Stimulated activated naive CD8-positive, alpha-beta T cell treated with anti-CD3 and anti-CD28 coated beads, Interleukin-15, amount 100 ng/mL, for 72 hours (primary cell): Measurements from ENCODE around the gene OVOL2.

Experiments used
- ATAC-seq: fragments of 150-1000 bp; cut with Tn5 transposase; 2 replicates; pipeline ENCODE4 v1.10.0; 2021; ENCODE audit warnings: mild to moderate bottlenecking, moderate library complexity
- DNase-seq, 2 donors: peaks; one replicate each; pipeline ENCODE4 v3.0.0; 2021 to 2022
- H3K27ac Mint-ChIP-seq, 2 donors: one replicate each; pipeline ENCODE4 v1.8.0; 2022; ENCODE audit warnings: mild to moderate bottlenecking in 2 of 2, mixed read lengths in 2 of 2, moderate library complexity in 2 of 2
- H3K27me3 Mint-ChIP-seq: one replicate; pipeline ENCODE4 v1.8.0; 2022; ENCODE audit warnings: mixed read lengths
- H3K4me1 Mint-ChIP-seq: one replicate; pipeline ENCODE4 v1.8.0; 2022; ENCODE audit warnings: mild to moderate bottlenecking, mixed read lengths
- H3K4me3 Mint-ChIP-seq, 2 donors: one replicate each; pipeline ENCODE4 v1.8.0; 2022; ENCODE audit warnings: mild to moderate bottlenecking in 2 of 2, mixed read lengths in 2 of 2, moderate library complexity in 1 of 2
- H3K9me3 Mint-ChIP-seq, 2 donors: one replicate each; pipeline ENCODE4 v1.8.0; 2022; ENCODE audit warnings: mixed read lengths in 2 of 2

Gene OVOL2

DNA sequence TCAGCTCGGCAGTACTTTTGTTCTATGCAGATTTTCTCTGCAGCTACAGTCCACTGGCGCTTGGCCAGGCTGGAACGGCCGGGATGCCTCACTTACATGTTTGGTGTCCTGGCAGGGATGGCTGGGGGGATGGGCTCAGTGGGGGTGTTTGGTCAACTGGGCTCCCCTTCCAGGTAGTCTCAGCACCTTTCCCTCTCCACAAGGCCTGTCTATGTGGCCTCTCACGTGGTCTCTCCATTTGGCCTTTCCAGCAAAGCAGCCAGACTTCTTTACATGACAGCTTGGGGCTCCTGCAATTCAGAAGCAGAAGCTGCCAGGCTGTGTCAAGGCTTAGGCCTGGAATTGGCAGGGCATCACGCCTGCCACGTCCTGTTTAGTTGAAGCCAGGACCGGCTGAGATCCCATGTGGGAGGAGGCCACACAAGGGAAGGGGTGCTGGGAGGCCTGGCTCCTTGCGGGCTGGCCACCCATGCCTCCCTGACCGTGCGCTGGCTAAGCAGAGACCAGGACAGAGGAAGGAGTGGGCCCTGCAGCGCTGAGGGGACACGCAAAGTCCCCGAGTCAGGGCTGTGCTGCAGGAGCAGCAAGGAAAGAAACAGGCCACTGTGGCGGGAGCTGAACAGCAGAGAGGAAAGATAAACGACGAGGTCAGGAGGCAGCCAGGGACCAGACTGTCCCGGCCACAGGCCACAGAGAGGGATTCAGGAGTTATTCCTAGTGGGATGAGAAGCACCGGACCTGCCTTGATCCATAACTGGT, 50.0 kb downstream of the OVOL2 start:
- Mint-ChIP-seq H3K4me3 (no peak overlapping the region), H3K4me1 (no peaks in the 10 kb centered on the region), H3K27me3 (no peaks in the 10 kb centered on the region), H3K9me3 (no peaks in the 10 kb centered on the region), H3K27ac (peak overlapping the region in 1 of 2 donors; percentile 64)
- no peak for DNase-seq
- no peak for ATAC-seq

DNA sequence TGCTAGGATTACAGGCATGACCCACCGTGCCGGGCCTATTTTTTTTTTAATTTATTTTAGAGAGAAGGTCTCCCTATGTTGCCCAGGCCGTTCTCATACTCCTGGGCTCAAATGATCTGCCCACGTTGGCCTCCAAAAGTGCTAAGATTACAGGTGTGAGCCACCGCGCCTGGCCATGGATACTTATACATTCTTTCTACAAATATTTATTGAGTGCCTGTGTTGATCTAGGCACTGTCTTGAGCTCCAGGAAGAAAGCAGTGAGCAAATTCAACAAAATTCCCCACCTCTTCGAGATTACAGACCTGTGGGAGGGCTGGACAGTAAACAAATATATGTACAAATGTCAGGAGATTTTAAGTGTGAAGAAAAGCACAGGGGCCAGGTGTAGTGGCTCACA, 51.0 kb downstream of the OVOL2 start:
- Mint-ChIP-seq H3K27me3 (no peaks in the 10 kb centered on the region), H3K4me3 (no peak overlapping the region), H3K9me3 (no peaks in the 10 kb centered on the region), H3K4me1 (no peaks in the 10 kb centered on the region), H3K27ac (no peak overlapping the region)
- no peak for ATAC-seq
- DNase-seq = no peak

DNA sequence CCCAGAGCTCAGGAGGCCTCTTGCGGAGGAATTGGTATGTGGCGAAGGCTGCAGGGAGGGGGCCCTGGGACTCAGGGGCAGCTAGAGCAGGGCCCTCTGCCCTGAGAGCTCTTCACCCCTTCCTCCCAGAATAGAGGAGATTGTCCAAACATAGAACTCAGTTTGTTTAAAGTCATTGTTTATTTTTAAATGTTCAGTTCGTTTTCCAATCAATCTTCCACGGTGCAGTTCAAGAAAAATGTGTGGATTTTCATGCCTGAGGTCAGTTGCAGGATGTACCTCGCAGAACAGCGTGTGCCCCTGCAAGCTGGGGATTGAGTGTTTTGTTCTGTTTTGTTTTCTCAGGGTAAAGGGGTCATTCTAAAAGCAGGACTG, 51.7 kb downstream of the OVOL2 start:
- H3K27me3 Mint-ChIP-seq = no peaks in the 10 kb centered on the region
- no peaks in the 10 kb centered on the region for H3K4me1 Mint-ChIP-seq
- H3K9me3 Mint-ChIP-seq = no peaks in the 10 kb centered on the region
- H3K4me3 Mint-ChIP-seq = no peak overlapping the region
- DNase-seq (no peak), ATAC-seq (no peak)
- H3K27ac Mint-ChIP-seq = no peak overlapping the region

DNA sequence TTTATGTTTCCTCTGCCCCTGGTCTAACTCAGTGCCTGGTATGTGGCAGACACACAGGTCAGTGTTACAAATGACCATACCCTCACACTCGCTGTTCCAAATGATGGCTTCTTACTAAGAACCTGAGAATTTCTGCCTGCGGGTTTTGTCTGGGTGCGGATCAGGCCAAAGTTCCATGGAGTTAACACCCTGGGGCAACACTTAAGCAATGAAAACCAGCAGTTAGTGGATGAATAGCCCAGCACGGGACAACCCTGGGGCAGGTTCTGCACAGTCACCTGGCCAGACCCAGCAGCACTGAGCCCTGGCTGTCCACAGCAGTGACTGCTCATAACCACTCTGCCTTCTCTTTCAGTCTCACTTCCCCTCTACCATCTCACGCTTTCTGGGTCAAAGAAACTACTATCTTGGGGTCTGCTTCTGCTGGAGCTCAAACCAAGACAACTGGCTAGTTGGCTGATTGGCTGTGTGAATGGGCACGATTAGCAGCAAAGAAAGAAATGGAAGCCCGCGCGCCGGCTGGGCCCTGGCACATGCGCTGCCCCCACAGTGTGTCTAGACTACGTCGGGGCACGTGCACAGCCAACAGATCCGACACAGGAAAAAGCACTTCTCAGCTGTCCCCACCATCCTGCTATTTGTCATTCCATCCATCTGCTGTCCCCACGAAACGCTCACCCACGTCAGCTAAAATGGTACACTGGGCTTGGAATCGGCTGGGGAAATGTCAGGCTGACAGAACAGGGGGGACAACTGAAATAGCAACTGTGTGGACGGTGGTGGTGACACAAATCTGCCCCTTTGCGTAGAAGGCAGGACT, 52.3 kb downstream of the OVOL2 start:
- H3K27ac Mint-ChIP-seq = peak overlapping the region in 1 of 2 donors; percentile 56

DNA sequence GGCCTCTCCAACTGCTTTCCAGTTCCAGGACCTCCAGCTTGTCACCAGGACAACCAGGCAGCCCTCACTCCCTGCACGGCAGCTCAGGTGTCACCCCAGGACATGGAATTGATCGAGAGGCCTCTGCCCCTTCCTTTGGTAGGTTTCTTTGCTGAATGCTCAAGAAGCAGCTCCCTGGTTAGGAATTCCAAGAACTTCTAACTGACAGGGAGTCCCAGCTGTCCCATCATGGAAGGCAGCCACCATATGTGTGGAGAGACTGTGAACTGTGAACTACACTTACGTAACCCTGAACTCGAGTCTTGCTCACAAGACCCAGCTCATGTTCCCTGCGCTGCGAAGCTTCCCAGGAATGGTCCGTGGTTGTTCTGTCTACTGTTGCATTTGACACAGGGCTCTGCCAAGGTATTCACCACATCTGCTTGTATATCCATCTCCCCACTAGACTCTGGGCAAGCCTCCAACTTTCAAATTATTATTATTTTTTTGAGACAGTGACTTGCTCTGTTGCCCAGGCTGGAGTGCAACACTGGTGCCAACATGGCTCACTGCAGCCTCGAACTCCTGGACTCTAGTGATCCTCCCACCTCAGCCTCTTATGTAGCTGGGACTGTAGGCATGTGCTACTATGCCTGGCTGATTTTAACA, 53.2 kb downstream of the OVOL2 start:
- H3K27me3 Mint-ChIP-seq = no peaks in the 10 kb centered on the region
- H3K27ac Mint-ChIP-seq = peak overlapping the region in 1 of 2 donors; percentile 56
- DNase-seq (no peak), ATAC-seq (no peak)
- H3K9me3 Mint-ChIP-seq = no peaks in the 10 kb centered on the region
- no peaks in the 10 kb centered on the region for H3K4me1 Mint-ChIP-seq
- H3K4me3 Mint-ChIP-seq = no peak overlapping the region

More for the DNA sequence above, 52.3 kb downstream of the OVOL2 start:
- no peaks in the 10 kb centered on the region for H3K4me1 Mint-ChIP-seq
- ATAC-seq = no peak
- H3K9me3 Mint-ChIP-seq = no peaks in the 10 kb centered on the region
- H3K27me3 Mint-ChIP-seq = no peaks in the 10 kb centered on the region
- no peak for DNase-seq
- H3K4me3 Mint-ChIP-seq = no peak overlapping the region

DNA sequence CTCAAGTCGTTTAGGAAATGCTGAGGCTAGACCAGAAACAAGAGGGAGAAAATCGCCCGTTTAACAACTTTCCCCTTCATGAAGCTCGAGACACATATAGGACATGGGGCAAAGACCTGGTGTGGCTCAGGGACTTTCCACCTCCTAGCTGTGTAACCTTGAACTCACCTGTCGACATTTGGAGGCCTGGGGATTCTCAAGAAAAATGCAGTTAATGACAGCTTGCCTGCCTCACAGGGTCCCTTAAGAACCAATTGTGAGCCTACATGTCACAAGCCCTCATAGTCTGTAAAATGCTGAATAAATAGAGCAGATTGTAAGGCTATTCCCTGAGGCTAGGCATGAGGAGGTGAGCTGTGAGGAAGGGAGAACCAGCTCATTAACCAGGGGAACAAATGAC, 53.8 kb downstream of the OVOL2 start:
- ATAC-seq (no peak), DNase-seq (no peak)
- Mint-ChIP-seq H3K27ac (peak overlapping the region in 1 of 2 donors; percentile 72), H3K4me1 (no peaks in the 10 kb centered on the region), H3K4me3 (no peak overlapping the region), H3K9me3 (no peaks in the 10 kb centered on the region), H3K27me3 (peaks cover under 1% of the 10 kb centered on the region)

DNA sequence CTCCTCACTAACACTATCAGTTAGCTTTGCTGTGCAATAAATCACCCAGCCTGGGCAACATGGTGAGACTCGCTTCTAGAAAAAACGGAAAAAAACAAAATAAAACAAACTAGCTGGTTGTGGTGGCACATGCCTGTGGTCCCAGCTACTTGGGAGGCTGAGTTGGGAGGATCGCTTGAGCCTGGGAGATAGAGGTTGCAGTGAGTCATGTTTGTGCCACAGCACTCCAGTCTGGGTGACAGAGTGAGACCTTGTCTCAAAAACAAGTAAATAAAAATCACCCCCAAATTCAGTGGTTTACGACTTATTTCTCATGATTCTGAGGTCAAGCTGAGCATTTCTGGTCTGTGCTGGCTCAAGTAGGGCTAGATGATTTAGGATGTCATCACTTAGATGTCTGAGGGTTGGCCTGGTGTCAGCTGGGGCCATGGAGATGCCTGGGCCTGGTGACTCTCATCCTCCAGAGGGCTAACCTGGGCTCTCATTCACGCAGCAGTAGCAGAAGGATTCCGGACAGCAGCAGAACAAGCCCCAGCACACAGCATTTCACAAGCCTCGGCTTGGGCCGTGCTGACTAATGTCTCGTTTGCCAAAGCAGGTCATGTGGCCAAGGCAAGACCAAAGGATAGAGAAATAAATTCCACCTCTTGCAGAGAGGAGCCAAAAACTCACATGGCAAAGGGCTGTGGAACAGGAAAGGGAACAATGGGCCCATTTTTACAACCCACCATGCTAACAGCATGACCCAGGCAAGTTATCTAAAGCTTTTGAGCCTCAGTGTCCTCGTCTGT, 56.4 kb downstream of the OVOL2 start:
- ATAC-seq = no peak
- peaks cover 1% of the 10 kb centered on the region for H3K4me1 Mint-ChIP-seq
- H3K27me3 Mint-ChIP-seq = peaks cover 21% of the 10 kb centered on the region
- no peaks in the 10 kb centered on the region for H3K9me3 Mint-ChIP-seq
- no peak overlapping the region for H3K27ac Mint-ChIP-seq
- H3K4me3 Mint-ChIP-seq = no peak overlapping the region
- no peak for DNase-seq

DNA sequence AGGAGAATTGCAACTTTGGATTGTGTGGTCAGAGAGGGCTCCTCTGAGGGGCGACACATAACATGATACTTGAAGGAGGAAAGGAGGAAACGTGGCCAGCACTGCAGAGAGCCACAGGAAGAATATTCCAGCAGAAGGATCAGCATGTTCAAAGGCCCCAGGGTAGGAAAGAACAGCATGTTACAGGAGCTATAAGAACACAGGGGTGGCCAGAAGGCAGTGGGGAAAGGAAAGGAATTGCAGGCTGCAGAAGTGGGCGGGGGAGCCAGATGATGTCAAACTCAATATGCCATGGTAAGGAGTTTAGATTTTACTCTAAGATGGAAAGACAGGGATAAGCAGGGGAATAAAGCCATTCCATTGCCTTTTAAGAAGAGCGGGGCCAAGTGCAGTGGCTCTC, 58.1 kb downstream of the OVOL2 start:
- H3K27me3 Mint-ChIP-seq = peaks cover 38% of the 10 kb centered on the region
- ATAC-seq (no peak), DNase-seq (no peak)
- H3K4me3 Mint-ChIP-seq = no peak overlapping the region
- H3K9me3 Mint-ChIP-seq = no peaks in the 10 kb centered on the region
- peaks cover 8% of the 10 kb centered on the region for H3K4me1 Mint-ChIP-seq
- no peak overlapping the region for H3K27ac Mint-ChIP-seq

DNA sequence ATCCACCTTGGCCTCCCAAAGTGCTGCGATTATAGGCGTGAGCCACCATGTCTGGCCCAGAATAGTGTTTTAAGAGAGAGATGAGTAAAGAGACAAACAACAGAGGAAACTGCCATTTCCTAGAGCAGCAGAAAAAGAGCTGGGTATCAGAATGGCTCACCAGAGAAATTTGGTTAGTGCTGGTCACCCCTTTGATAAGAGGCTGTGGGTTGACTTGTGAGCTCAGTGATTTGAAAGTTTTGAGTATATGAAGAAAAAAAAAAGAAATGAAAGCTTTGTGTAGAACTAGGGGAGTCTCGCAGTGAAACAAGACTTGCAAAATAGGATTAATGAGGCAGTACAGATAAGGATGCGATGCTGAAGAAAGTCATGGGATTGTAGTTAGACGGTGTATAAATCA, 59.3 kb downstream of the OVOL2 start:
- Mint-ChIP-seq H3K9me3 (no peaks in the 10 kb centered on the region), H3K4me1 (peaks cover 10% of the 10 kb centered on the region), H3K27ac (no peak overlapping the region), H3K4me3 (no peak overlapping the region), H3K27me3 (peaks cover 47% of the 10 kb centered on the region)
- DNase-seq = no peak
- no peak for ATAC-seq

DNA sequence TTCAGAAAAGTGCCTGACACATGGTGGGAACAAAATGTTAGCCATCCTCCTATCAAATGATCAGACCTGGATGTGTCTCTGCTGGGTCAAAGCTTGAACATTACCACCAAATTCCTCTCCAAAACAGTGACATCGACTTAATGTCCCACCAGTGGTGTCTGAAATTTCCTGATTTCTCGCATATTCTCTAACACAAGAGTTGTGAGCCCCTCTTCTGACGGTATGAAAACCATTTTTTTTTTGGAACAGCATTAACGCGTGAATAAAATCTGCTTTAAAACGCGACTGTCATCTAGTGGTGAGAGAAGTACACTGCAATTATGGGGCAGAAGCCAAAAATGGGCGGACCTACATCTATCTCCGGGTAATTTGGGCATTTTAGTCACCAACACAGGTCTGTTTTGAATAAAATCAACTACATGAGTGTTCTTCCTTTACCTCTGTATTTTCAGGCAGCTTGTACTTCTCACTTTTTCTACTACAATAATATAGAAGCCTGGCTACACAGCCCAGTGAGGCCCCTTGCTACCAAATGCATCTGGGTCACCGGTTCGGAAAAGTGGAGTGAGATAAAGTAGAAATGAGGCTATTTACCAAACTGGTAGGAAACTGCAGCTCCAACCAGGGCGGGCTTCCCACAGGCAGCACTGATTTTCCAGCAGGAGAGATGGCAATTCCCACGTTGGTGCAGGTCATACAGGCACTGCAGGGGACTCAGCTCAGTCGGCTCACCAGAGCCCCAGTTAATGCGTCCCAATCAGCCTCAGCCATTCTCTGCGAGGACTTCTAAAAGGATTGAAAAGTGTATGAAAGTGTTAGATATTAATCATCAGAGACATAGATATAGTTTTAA, 61.5 kb downstream of the OVOL2 start:
- H3K27me3 Mint-ChIP-seq = peaks cover 47% of the 10 kb centered on the region
- ATAC-seq = peak; percentile 44
- H3K27ac Mint-ChIP-seq = no peak overlapping the region
- peak; percentile 43 to 46 for DNase-seq
- H3K4me3 Mint-ChIP-seq = no peak overlapping the region
- H3K4me1 Mint-ChIP-seq = peaks cover 27% of the 10 kb centered on the region
- no peaks in the 10 kb centered on the region for H3K9me3 Mint-ChIP-seq

DNA sequence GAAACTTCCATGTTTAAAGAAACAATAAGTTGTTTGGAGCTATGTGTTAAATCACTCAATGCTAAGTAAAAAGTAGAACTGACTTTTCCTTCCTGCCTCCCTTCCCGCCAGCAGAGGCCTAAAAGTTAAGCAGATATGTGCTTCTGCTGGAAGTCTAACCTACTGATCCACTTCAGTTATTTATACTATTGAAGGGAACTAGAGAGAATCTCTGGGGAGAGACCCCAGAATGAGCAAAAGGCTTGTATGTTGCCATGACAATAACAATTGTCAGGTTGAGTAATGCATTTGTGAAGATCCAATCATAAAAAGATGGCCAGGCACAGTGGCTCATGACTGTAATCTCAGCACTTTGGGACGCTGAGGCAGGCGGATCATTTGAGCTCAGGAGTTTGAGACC, 64.2 kb downstream of the OVOL2 start:
- peaks cover 27% of the 10 kb centered on the region for H3K4me1 Mint-ChIP-seq
- no peaks in the 10 kb centered on the region for H3K9me3 Mint-ChIP-seq
- H3K27me3 Mint-ChIP-seq = peaks cover 43% of the 10 kb centered on the region
- H3K27ac Mint-ChIP-seq = no peak overlapping the region
- H3K4me3 Mint-ChIP-seq = no peak overlapping the region
- no peak for ATAC-seq
- no peak for DNase-seq

DNA sequence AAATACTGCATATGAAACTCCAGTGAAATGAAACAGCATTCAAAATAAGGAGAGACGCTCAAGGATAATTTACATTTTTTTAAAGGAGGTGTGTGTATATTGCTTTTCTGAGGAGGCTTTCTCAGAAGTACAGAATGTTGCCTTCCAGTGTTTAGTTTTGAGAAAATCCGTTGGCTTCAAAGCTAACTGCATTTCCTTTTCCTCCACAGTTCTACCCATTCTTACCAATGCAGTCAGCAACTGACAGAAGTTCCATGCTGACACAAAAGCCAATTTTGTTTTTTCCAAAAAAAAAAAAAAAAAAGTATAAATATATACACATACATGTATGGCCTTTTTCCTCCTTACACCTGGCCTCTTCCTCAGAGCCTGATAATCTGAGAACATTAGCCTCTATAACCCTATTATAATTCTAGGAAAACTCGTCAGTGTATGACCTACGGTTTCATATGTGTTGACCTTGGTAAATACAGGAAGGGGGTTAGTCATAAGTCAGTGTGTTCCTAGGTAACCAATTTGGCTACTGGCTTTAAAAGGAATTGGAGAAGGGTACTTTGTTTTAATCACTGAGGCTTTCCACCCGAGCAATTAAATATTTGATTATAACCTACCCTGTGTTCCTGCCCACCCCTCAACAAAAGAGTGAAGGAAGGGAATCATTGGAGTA, 64.7 kb downstream of the OVOL2 start:
- peaks cover 28% of the 10 kb centered on the region for H3K4me1 Mint-ChIP-seq
- peaks cover 37% of the 10 kb centered on the region for H3K27me3 Mint-ChIP-seq
- H3K9me3 Mint-ChIP-seq = no peaks in the 10 kb centered on the region
- ATAC-seq = no peak
- H3K27ac Mint-ChIP-seq = peak overlapping the region in 1 of 2 donors; percentile 27
- H3K4me3 Mint-ChIP-seq = peak overlapping the region; percentile 57 to 66
- no peak for DNase-seq

DNA sequence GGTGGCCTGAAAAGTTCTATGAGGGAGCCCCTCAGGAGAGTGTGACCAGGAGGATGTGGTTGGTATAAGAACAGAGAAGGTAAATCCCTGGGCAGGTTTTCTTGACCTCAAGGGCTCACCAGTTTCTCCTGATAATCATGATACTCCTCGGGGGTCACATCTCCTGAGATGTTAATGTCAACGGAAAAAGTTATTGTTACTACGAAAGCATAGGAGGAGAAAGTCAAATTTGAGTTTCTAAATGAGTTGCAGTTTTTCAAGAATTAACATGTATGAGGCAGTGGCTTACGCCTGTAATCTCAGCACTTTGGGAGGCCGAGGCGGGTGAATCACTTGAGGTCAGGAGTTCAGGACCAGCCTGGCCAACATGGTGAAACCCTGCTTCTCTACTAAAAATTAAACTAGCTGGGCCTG, 65.5 kb downstream of the OVOL2 start:
- peaks cover 31% of the 10 kb centered on the region for H3K27me3 Mint-ChIP-seq

DNA sequence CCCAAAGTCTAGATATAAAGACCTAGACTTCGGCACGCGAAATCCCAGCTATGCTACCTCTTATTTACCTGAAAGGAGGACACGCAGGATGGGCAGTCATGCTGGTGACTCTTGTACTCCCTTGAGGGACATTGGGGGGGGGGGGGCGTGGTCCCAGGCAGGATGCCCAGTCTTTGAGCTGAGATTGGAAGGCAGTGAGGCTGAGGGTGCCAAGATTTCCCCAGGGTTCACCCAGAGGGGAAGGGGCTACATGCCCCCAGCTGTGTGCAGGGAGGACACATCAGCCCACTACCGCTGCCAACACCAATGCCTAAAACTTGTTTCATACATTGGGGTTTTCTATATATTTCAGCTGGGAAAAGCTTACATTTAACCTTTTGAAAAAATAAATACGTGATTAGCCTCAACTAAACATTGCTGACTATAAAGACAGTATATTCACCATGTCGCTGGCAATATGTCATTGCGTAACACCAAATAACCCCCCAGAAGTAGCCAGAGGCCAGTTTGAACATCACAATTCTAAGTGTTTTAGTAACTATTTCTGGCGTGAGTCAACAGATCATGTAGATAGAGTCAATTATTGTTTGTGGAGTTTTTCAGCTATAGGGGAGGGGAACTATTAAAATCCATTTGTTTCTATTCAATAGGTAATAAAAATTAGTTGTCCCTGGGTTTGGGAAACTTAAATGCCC, 67.3 kb downstream of the OVOL2 start:
- Mint-ChIP-seq H3K27me3 (peaks cover 17% of the 10 kb centered on the region), H3K9me3 (no peaks in the 10 kb centered on the region), H3K4me1 (peaks cover 32% of the 10 kb centered on the region), H3K4me3 (no peak overlapping the region), H3K27ac (no peak overlapping the region)
- DNase-seq = no peak
- ATAC-seq = no peak

More for the DNA sequence above, 65.5 kb downstream of the OVOL2 start:
- H3K4me1 Mint-ChIP-seq = peaks cover 35% of the 10 kb centered on the region
- peak overlapping the region; percentile 57 to 66 for H3K4me3 Mint-ChIP-seq
- peak; percentile 37 to 72 for DNase-seq
- H3K9me3 Mint-ChIP-seq = no peaks in the 10 kb centered on the region
- ATAC-seq = peak; percentile 89
- H3K27ac Mint-ChIP-seq = peak overlapping the region in 1 of 2 donors; percentile 40
